ENCODE measurements around the gene DNAH12.
"Not testable (repeated sequence)": the region's sequence is repeated elsewhere in the genome, so short reads cannot be mapped to it uniquely, and the experiment has no call there.

Gene DNAH12

GRCh38 chr3:57538465-57538864, 5.7 kb downstream of the DNAH12 start:
- DNase-seq = no peak

DNA sequence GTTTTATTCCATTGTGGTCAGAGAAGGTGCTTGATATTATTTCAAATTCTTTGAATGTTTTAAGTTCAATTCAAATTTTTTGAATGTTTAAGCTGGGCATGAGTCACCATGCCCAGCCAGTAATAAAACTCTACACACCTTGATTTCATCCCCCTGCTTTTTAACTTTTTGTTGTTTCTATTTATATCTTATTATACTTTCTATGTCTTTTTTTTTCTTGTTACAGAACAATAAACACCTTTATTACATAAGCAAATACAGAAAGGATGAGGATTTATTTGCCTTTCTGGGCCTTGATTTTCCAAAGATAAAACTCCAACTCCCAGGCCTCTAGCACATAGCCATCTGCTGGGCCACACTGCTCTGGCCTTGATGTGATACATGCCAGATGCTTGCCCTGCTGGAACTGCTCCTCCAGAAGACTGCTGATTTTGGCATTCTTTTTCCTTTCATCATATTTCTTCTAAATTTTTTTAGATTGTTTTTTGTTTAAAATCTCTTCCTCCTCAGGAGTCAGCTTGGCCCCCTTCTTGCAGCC, 14.0 kb downstream of the DNAH12 start:
- no peak for DNase-seq

DNA sequence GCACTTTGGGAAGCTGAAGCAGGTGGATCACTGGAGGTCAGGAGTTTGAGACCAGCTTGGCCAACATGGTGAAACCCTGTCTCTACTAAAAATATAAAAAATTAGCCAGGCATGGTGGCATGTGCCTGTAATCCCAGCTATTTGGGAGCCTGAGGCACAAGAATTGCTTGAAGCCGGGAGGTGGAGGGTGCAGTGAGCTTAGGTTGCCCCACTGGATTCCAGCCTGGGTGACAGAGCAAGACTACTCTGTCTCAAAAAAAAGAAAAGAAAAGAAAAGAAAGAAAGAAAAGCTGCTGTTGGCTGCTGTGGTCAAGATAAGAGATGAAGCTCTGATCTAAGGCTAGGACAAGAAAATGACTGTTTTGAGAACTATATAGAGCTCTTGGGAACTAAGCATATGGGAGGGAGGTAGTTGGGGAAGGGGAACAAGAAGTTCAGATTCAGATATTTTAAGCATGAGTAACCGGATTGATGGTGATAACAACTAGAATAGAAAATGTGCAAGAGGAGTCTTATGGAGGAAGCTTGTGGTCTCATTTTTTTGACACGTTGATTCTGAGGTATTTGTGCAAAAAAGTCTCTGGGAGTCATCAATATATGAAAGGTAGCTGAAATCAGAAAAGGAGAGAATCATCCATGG, 25.7 kb downstream of the DNAH12 start:
- no peak for DNase-seq

DNA sequence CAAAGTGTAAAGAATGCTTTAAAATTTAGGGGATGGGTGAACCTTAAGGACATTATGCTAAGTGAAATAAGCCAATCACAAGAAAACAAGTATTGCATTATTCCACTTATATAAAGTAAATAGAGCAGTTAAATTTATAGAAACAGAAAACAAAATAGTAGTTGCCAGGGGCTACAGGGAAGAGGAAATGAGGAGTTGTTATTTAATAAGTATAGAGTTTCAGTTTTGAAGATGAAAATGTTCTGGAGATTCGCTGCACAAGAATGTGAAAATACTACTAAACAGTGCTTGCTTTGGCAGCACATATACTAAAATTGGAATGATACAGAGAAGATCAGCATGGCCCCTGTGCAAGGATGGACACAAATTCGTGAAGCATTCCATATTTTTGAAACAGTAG, 32.0 kb downstream of the DNAH12 start:
- no peak for DNase-seq

DNA sequence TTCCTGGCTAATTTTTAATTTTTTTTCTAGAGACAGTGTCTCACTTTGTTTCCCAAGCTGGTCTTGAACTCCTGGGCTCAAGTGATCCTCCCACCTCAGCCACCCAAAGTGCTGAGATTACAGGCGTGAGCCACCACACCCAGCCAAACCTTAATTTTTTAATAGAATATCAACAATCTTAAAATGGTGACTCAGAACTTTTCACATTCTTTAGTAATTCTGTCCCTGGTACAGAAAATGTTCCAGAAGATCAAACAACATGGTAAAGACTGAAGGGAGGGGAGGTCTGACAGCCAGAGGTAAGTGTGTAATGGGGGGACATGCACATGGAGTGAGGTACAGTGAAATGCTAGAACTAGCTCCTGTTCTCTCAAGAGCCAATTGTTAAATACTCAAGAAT, 38.2 kb downstream of the DNAH12 start:
- DNase-seq = no peak

DNA sequence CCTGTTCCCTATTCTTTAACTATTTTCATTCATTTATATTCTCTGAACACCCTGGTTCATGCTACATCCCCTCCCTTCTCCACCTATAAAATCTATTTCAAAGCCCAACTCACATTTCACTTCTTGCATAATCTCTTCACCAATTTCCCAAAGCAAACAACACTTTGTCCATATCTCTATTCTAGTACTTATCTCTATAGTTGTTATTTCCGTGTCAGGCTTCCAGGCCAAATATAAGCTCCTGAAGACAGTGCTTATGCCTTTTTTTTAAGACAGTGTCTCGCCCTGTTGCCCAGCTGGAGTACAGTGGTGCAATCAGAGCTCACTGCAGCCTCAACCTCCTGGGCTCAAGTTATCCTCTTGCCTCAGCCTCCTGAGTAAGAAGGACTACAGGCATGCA, 43.6 kb downstream of the DNAH12 start:
- DNase-seq = no peak

DNA sequence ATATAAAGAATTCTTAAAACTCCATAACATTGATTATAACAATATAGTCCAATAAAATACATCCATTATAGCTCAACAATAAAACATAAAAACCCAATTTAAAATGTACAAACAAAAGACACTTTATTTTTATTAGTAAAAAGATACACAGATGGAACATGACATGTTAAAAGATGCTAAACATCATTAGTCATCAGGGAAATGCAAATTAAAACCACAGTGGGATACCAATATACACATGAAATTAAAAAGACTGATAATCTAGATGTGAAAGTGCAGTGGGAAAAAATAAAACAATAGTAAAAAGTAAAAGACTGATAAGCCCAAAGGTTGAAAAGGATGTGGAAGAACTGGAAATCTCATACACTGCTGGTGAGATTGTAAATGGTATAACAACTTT, 46.2 kb downstream of the DNAH12 start:
- DNase-seq = no peak

- DNase-seq = no peak
Observed at GRCh38 chr3:57484563-57484962, 59.6 kb downstream of the DNAH12 start.

DNA sequence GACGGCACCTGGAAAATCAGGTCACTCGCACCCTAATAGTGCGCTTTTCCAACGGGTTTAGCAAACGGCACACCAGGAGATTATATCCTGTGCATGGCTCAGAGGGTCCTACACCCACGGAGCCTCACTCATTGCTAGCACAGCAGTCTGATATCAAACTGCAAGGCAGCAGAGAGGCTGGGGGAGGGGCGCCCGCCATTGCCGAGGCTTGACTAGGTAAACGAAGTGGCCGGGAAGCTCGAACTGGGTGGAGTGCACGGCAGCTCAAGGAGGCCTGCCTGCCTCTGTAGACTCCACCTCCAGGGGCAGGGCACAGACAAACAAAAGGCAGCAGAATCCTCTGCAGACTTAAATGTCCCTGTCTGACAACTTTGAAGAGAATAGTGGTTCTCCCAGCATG, 67.0 kb downstream of the DNAH12 start:
- not testable (repeated sequence) for DNase-seq

DNA sequence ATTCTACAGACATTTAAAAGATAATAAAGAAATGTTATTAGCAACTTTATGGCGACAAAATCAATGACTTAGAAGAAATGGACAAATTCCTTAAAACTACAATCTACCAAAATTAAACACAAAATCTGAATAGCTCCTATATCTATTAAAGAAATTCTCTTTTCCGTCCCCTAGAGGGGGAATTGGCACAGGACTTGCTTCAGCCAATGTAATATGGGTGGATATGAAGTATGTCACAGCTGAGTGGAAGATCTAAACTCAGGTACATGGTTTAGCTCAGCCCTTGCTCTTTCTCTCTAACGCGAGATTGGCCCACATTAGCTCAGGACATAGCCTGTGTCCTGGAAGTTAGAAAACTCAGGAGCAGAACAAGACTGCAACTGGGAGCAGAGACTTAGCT, 79.3 kb downstream of the DNAH12 start:
- no peak for DNase-seq

DNA sequence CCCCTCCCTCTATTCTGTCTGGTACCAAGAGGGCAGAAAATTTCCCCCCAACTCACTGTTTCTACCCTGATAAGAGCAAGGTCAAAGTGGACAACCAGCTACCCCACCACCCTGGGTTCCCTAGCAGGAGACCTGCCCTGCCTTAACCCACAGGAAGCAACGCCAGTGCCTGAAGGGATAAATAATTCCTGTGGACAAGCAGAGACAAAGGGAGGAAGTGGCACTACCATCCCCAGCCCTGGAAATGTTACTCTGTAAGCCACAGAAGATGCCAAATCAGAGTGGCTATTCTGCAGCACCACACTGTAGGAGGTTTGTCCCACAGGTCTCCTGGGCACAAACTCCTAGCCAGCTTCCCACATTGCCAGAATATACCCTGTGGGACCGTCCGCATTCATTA, 80.1 kb downstream of the DNAH12 start:
- DNase-seq = no peak

- DNase-seq = no peak
Observed at GRCh38 chr3:57451150-57451846, 92.8 kb downstream of the DNAH12 start.

GRCh38 chr3:57449276-57449847, 94.8 kb downstream of the DNAH12 start:
- DNase-seq = not testable (repeated sequence)

DNA sequence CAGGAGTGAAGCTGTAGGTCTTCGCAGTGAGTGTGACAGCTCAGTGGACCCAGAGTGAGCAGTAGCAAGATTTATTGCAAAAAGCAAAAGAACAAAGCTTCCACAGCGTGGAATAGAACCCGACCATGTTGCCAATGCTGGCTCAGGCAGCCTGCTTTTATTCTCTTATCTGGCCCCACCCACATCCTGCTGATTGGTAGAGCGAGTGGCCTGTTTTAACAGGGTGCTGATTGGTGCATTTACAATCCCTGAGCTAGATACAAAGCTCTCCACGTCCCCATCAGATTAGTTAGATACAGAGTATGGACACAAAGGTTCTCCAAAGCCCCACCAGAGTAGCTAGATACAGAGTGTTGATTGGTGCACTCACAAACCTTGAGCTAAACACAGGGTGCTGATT, 95.7 kb downstream of the DNAH12 start:
- DNase-seq = not testable (repeated sequence)

DNA sequence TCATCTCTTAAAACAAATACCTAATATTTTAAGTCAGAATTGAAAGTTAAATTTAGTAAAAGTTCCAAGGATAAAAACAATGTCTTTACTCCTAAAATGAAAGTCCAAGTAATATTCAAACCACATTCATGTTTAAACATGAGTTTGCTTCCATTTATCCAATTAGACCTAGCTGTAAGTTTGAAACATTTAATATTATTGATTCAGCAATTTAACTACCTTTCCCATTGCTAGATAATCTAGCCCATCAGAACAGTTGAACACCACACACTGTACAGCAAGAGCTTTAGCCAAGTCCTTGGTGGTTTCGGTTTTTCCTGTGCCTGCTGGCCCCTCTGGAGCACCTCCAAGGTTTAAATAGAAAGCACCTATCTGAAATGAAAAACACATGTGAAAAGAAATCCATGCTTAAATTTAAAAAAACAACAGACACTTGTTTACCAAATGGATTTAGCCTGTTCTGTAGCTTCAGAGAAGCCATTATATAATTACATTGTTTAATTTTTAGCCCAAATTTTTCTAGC, 97.8 kb downstream of the DNAH12 start:
- no peak for DNase-seq

GRCh38 chr3:57444469-57444868, 99.7 kb downstream of the DNAH12 start:
- DNase-seq = no peak

- DNase-seq = not testable (repeated sequence)
Observed at GRCh38 chr3:57440144-57440543, 104.0 kb downstream of the DNAH12 start.

DNA sequence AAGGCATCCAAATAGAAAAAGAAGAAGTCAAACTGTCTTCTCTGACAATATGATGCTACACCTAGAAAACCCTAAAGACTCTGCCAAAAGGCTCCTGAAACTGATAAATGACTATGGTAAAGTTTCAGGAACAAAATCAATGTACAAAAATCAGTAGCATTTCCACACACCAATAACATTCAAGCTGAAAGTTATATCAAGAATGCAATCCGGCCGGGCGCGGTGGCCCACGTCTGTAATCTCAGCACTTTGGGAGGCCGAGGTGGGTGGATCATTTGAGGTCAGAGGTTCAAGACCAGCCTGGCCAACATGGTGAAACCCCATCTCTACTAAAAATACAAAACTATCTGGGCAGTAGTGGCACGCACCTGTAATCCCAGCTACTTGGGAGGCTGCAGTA, 105.7 kb downstream of the DNAH12 start:
- DNase-seq = not testable (repeated sequence)

DNA sequence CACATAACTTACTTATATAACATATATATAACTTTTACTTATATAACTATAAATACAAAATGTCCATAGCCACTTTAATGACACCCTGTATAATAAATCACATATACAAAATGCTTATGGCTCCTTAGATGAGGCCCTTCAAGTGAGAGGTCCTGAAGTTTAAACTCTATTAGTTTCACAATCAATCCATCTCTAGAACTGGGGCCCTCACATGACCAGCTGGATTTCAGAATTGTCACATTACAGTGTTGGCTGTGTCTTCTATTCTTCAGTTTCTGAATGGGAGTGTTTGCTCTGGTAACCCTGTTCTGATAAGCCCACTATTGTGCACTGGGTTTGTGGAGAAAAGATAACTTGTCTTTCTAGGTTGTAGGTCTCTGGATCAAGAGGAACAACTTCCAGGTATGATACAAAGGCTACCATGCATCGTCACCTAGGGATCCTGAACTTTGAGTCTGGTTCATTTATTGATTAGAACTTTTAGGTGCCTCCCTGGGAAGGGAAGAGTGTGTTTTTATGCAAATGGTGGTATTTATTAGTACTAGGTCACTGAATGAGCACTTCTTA, 107.9 kb downstream of the DNAH12 start:
- DNase-seq = no peak

DNA sequence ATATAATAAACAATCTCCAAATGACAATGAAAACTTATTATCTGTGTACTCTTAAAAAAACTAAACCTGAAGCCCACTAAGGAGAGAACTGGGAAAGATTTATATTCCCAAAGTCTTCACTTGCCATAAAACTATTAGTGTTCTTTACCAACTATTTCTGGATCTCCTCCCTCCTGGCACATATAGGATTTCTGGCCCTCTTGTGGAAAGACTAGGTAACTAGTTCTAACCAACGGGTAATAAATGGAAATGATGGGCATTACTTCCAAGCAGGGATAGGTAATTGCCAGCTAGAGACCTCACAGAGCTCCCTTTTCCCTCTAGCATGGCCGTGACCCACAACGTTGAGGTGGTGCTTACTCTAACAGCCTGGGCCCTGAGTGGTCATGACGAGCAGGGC, 110.1 kb downstream of the DNAH12 start:
- peak; percentile 10 to 27 for DNase-seq

DNA sequence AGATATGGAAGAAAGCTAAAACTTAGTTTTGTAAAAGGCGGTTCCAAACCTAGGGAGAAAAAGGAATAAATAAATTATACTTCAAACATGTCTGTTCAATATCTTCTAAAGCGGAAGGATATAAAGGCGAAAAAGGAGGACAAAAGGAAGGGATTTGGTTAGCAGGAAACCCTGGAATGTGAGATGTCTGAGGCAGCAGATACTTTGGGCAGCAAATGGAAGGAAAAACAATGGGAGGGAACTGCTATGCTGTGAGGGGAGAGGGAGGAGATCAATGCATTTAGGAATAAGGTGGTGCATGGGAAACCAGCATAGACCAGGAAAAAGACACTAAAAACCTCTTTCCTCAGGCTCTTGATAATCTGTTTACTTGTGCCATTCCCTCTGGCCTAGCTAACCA, 120.8 kb downstream of the DNAH12 start:
- no peak for DNase-seq

- no peak for DNase-seq
Observed at GRCh38 chr3:57421336-57421735, 122.8 kb downstream of the DNAH12 start.

- no peak for DNase-seq
Observed at GRCh38 chr3:57420001-57420400, 124.1 kb downstream of the DNAH12 start.

DNA sequence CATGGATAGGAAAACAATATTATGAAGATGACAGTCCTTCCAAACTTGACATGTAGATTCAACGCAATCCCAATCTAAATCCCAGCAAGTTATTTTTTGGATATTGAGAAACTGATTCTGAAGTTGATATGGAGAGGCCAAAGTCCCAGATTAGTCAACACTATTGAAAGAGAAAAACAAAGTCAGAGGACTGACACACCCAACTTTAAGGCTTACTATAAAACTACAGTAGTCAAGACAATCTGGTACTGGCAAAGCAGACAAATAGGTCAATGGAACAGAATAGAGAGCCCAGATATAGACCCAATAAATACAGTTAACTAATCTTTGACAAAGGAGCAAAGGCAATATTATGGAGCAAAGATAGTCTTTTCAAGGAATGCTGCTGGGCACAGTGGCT, 132.4 kb downstream of the DNAH12 start:
- DNase-seq = no peak

All from inflammatory macrophage treated with lipopolysaccharide for 1 hour (primary cell).